ENCODE measurements around the gene NRIP1. TPM values are rescaled to one million over a fixed set of nuclear protein-coding genes. Genes with fewer than 3 reads are reported as not detected.

The NRIP1 gene
- polyA plus RNA-seq, 1 donor from 2014 or later, result 48.4 TPM

DNA sequence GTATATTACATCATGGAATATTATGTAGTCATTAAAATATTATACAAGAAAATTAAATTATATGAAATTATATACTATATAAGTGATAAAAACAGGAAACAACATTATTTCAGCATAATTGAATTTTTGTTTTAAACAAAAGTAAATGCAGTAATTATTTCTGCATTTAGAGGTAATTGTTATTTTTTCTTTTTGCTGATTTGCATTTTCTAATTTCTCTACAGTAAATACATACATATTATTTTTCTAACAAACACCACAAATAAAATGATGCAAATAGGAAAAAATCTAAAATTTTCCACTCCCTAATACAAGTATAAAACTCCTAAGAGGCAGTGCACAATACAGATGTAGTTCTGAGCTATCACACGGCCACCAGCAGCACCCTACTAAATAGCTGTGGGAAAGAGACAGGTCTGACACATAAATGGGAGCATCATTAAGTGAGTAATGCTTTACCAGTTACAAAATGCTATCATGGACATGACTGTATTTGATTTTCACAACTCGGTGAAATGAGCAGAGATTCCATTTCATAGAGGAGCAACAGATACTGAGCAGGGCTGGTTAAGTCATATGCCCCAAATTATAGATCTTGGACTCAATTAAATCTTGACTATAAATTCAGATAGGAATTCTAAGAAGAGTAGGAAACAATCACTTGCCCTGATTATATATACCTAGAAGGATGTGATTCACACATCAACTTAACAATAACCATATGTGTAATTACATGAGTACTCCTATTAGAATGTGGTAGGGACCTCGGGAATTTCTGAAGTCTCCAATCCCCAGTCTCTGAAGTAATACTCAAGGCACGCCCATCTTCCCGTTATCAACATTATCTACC is 49.0 kb downstream of the NRIP1 start:
- H3K4me2 ChIP-seq (ENCODE audit: low read length), result no peak overlapping the region

DNA sequence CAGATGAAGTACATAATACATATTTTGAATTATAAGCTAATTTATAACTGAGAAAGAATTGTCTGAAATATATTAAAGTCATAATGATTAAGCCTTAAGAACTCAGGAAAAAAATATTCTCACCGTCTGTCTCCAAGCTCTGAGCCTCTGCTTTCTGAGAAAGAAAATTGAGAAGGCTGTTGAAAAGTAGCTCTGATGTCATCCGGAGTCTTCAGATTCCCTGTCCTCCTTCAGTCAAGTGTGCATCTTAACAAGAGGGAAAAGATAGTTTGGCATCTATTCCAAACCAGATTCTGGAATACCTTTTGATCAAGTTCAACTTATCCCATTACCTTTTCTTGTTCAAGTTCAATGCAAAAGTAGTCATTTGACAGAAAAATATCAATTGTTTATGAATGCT is 50.6 kb downstream of the NRIP1 start:
- Histone ChIP-seq H2AFZ (ENCODE audit: low read depth, low read length) (no peak overlapping the region), H3F3A (ENCODE audit: insufficient read depth, low read length, poor library complexity, severe bottlenecking) (peaks cover 6% of the 10 kb centered on the region), H3K27me3 (ENCODE audit: insufficient read depth, low read depth, low read length) (no peaks in the 10 kb centered on the region), H3K4me2 (ENCODE audit: low read length) (no peak overlapping the region), H3K4me3 (ENCODE audit: low read length) (no peak overlapping the region), H3K9ac (ENCODE audit: low read length) (no peak overlapping the region), H3K9me2 (ENCODE audit: insufficient read depth, low read length) (no peaks in the 10 kb centered on the region), H3K36me3 (ENCODE audit: insufficient read depth, low read length) (peaks cover 3% of the 10 kb centered on the region), H4K20me1 (ENCODE audit: insufficient read depth) (no peaks in the 10 kb centered on the region), H3K79me2 (replicated peaks; ENCODE audit: insufficient read depth, low read length) (peaks cover 65% of the 10 kb centered on the region), H3K27ac (ENCODE audit: low read length) (no peak overlapping the region), H3K9me3 (ENCODE audit: low read length) (no peaks in the 10 kb centered on the region)
- TF ChIP-seq TAF1 (IDR thresholded peaks at IDR 0.05; ENCODE audit: low read depth) (no peak), POLR2AphosphoS5 (IDR thresholded peaks at IDR 0.05) (no peak), MXI1 (conservative IDR thresholded peaks at IDR 0.05; ENCODE audit: poor library complexity, severe bottlenecking) (no peak), SMC3 (conservative IDR thresholded peaks at IDR 0.05; ENCODE audit: poor library complexity) (no peak), EZH2 (IDR thresholded peaks at IDR 0.05; ENCODE audit: borderline replicate concordance, insufficient read depth, low read length, poor library complexity, severe bottlenecking) (no peak), EP300 (conservative IDR thresholded peaks at IDR 0.05; ENCODE audit: poor library complexity, severe bottlenecking) (no peak), RAD21 (conservative IDR thresholded peaks at IDR 0.05) (no peak)
- TF ChIP-seq, protein P1, sequence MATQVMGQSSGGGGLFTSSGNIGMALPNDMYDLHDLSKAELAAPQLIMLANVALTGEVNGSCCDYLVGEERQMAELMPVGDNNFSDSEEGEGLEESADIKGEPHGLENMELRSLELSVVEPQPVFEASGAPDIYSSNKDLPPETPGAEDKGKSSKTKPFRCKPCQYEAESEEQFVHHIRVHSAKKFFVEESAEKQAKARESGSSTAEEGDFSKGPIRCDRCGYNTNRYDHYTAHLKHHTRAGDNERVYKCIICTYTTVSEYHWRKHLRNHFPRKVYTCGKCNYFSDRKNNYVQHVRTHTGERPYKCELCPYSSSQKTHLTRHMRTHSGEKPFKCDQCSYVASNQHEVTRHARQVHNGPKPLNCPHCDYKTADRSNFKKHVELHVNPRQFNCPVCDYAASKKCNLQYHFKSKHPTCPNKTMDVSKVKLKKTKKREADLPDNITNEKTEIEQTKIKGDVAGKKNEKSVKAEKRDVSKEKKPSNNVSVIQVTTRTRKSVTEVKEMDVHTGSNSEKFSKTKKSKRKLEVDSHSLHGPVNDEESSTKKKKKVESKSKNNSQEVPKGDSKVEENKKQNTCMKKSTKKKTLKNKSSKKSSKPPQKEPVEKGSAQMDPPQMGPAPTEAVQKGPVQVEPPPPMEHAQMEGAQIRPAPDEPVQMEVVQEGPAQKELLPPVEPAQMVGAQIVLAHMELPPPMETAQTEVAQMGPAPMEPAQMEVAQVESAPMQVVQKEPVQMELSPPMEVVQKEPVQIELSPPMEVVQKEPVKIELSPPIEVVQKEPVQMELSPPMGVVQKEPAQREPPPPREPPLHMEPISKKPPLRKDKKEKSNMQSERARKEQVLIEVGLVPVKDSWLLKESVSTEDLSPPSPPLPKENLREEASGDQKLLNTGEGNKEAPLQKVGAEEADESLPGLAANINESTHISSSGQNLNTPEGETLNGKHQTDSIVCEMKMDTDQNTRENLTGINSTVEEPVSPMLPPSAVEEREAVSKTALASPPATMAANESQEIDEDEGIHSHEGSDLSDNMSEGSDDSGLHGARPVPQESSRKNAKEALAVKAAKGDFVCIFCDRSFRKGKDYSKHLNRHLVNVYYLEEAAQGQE (IDR thresholded peaks at IDR 0.05; ENCODE audit: borderline replicate concordance), result no peak
- TF ChIP-seq, protein P2, sequence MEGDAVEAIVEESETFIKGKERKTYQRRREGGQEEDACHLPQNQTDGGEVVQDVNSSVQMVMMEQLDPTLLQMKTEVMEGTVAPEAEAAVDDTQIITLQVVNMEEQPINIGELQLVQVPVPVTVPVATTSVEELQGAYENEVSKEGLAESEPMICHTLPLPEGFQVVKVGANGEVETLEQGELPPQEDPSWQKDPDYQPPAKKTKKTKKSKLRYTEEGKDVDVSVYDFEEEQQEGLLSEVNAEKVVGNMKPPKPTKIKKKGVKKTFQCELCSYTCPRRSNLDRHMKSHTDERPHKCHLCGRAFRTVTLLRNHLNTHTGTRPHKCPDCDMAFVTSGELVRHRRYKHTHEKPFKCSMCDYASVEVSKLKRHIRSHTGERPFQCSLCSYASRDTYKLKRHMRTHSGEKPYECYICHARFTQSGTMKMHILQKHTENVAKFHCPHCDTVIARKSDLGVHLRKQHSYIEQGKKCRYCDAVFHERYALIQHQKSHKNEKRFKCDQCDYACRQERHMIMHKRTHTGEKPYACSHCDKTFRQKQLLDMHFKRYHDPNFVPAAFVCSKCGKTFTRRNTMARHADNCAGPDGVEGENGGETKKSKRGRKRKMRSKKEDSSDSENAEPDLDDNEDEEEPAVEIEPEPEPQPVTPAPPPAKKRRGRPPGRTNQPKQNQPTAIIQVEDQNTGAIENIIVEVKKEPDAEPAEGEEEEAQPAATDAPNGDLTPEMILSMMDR (IDR thresholded peaks at IDR 0.05; ENCODE audit: poor library complexity, severe bottlenecking), result no peak

More for the DNA sequence above, 49.0 kb downstream of the NRIP1 start:
- H3K9ac ChIP-seq (ENCODE audit: low read length), result no peak overlapping the region
- no peak overlapping the region for H3K27ac ChIP-seq (ENCODE audit: low read length)
- peaks cover 80% of the 10 kb centered on the region for H3K79me2 ChIP-seq (replicated peaks; ENCODE audit: insufficient read depth, low read length)
- TF ChIP-seq SMC3 (conservative IDR thresholded peaks at IDR 0.05; ENCODE audit: poor library complexity) (no peak), POLR2AphosphoS5 (IDR thresholded peaks at IDR 0.05) (peak; percentile 62), MXI1 (conservative IDR thresholded peaks at IDR 0.05; ENCODE audit: poor library complexity, severe bottlenecking) (no peak), TAF1 (IDR thresholded peaks at IDR 0.05; ENCODE audit: low read depth) (no peak), EP300 (conservative IDR thresholded peaks at IDR 0.05; ENCODE audit: poor library complexity, severe bottlenecking) (peak; percentile 75), EZH2 (IDR thresholded peaks at IDR 0.05; ENCODE audit: borderline replicate concordance, insufficient read depth, low read length, poor library complexity, severe bottlenecking) (no peak)
- TF ChIP-seq, protein P2 (IDR thresholded peaks at IDR 0.05; ENCODE audit: poor library complexity, severe bottlenecking), result no peak
- no peak overlapping the region for H2AFZ ChIP-seq (ENCODE audit: low read depth, low read length)
- H4K20me1 ChIP-seq (ENCODE audit: insufficient read depth), result no peaks in the 10 kb centered on the region
- H3K9me2 ChIP-seq (ENCODE audit: insufficient read depth, low read length), result no peaks in the 10 kb centered on the region
- no peaks in the 10 kb centered on the region for H3K27me3 ChIP-seq (ENCODE audit: insufficient read depth, low read depth, low read length)
- H3K9me3 ChIP-seq (ENCODE audit: low read length), result no peaks in the 10 kb centered on the region
- H3K36me3 ChIP-seq (ENCODE audit: insufficient read depth, low read length), result no peaks in the 10 kb centered on the region
- peaks cover 4% of the 10 kb centered on the region for H3F3A ChIP-seq (ENCODE audit: insufficient read depth, low read length, poor library complexity, severe bottlenecking)
- H3K4me3 ChIP-seq (ENCODE audit: low read length), result no peak overlapping the region

All from neural cell (in vitro differentiated cells).